ENCODE measurements around the gene MYRFL.

Gene MYRFL

DNA sequence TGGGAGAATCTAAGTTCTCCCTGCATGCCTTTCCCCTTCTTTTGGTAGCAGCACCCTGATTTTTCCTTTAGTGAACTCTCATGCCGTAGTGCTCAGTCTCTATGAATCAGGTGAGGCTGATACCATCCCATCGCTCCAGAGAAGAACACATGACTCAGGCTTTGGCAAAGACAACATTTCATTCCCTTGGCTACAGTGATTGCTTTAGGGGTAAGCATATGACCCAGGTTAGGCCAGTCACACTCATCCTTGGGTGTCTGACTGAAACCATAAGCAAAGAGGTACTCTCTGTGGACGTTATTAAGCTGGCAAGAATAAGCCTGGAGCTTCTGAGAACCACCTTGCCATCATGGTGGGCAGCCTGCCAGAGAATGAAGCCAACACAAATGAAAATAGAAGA, 141.8 kb downstream of the MYRFL start:
- ChIA-PET POLR2A (no interaction called here), CTCF (no interaction called here)
- H3K4me3 ChIP-seq (ENCODE audit: low read depth, low read length) = no peak overlapping the region
- DNase-seq (ENCODE audit: low read depth, low spot score) = no peak
- TF ChIP-seq, protein P1, sequence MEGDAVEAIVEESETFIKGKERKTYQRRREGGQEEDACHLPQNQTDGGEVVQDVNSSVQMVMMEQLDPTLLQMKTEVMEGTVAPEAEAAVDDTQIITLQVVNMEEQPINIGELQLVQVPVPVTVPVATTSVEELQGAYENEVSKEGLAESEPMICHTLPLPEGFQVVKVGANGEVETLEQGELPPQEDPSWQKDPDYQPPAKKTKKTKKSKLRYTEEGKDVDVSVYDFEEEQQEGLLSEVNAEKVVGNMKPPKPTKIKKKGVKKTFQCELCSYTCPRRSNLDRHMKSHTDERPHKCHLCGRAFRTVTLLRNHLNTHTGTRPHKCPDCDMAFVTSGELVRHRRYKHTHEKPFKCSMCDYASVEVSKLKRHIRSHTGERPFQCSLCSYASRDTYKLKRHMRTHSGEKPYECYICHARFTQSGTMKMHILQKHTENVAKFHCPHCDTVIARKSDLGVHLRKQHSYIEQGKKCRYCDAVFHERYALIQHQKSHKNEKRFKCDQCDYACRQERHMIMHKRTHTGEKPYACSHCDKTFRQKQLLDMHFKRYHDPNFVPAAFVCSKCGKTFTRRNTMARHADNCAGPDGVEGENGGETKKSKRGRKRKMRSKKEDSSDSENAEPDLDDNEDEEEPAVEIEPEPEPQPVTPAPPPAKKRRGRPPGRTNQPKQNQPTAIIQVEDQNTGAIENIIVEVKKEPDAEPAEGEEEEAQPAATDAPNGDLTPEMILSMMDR (IDR thresholded peaks at IDR 0.05; ENCODE audit: insufficient read depth, low read length, missing control alignments) = no peak

DNA sequence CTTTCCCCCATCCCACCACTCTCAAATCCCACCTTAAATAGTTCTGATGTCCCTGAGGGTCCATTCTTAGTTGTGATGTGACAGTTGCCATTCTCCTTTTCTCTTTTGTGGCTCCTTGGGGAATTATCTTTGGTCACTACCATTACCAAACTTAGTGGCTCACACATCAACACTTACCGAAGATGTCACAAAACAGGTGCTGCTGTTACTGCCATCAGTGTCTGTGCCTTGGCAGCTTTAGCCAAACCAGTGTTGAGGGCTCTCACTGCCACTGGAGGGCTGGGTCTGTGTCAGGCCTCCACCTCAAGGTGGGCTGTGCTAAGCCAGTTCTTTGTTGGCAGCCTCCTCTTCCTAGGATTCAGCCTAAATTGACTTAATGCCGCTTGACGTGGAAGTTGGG, 144.0 kb downstream of the MYRFL start:
- CTCF ChIA-PET = no interaction called here
- TF ChIP-seq, protein P1 (IDR thresholded peaks at IDR 0.05; ENCODE audit: insufficient read depth, low read length, missing control alignments) = no peak
- no peak for DNase-seq (ENCODE audit: low read depth, low spot score)
- no peak overlapping the region for H3K4me3 ChIP-seq (ENCODE audit: low read depth, low read length)
- POLR2A ChIA-PET = no interaction called here

DNA sequence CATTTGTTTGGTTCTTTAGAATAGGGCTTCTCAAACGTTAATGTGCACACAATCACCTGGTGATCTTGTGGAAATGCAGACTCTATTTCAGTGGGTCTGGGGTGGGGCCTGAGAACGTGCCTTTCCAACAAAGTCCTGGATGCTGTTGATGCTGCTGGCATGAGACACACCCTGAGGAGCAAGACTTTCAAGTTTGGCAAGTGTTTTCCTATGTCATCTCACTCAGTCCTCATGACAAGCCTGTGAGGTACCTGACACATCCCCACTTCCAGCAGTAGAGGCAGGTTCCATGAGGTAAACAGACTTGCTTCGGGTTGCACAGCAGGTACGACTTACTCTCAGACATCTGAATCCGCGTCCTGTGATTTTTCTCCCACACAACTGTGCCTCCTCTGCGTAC, 147.1 kb downstream of the MYRFL start:
- POLR2A ChIA-PET = no interaction called here

DNA sequence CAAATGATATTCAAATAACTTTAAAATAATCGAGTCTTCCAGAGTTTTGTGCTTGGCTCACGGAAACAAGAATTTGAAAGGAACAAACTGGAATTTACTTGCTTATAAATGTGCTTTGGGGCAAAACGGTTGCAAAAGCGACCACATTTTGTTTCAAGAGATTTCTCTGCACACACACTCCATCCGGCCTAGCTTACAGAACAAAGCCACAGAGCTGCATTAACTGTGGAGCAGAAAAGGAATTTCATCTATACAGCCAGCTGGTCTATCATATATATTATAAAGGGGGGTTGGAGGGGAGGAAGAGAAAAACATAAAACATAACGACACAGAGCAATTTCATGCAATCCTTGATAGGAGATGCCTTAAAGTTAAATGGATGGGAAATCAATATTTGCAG, 153.0 kb downstream of the MYRFL start:
- ChIA-PET POLR2A (no interaction called here), CTCF (interaction anchor here (1.2 kb wide), 1 partner anchor 77 kb away, joined by 4 read pairs; no protein-coding TSS in a partner anchor)
- no peak for DNase-seq (ENCODE audit: low read depth, low spot score)
- no peak overlapping the region for H3K4me3 ChIP-seq (ENCODE audit: low read depth, low read length)
- TF ChIP-seq, protein P1 (IDR thresholded peaks at IDR 0.05; ENCODE audit: insufficient read depth, low read length, missing control alignments) = no peak

More for the DNA sequence above, 147.1 kb downstream of the MYRFL start:
- CTCF ChIA-PET = interaction anchor here (1.2 kb wide), 1 partner anchor 71 kb away, joined by 3 read pairs; no protein-coding TSS in a partner anchor
- TF ChIP-seq, protein P1 (IDR thresholded peaks at IDR 0.05; ENCODE audit: insufficient read depth, low read length, missing control alignments) = no peak
- no peak for DNase-seq (ENCODE audit: low read depth, low spot score)
- H3K4me3 ChIP-seq (ENCODE audit: low read depth, low read length) = no peak overlapping the region

DNA sequence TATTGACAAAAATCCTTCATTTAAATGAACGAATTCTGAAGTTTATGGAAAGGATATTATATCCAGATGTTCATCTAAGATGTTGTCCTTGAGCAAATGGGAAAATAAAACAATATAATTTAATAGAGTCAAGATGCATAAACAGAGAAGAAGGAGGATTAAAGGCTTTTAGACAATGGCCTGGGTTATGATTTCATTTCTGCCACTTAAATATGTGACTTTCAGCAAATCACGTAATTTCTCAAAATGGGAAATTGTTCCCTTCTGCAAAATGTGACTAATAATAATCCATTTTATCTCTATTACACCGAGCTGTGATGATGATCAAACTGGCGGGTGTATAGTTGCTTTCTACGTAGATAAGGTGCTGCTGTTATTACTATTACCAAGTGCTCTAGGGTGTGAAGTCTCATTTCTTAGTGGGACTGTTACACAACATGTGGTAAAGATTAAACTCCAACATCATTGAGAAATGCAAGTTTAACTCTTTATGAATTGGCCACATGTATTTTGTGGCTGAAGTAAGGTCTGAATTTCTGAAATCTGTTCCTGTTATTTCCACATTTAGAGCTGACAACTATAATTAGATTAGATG, 157.0 kb downstream of the MYRFL start:
- H3K4me3 ChIP-seq (ENCODE audit: low read depth, low read length) = no peak overlapping the region
- CTCF ChIA-PET = interaction anchor here (2.0 kb wide), 1 partner anchor 82 kb away, joined by 7 read pairs; no protein-coding TSS in a partner anchor
- POLR2A ChIA-PET = no interaction called here
- TF ChIP-seq, protein P1 (IDR thresholded peaks at IDR 0.05; ENCODE audit: insufficient read depth, low read length, missing control alignments) = no peak
- no peak for DNase-seq (ENCODE audit: low read depth, low spot score)

DNA sequence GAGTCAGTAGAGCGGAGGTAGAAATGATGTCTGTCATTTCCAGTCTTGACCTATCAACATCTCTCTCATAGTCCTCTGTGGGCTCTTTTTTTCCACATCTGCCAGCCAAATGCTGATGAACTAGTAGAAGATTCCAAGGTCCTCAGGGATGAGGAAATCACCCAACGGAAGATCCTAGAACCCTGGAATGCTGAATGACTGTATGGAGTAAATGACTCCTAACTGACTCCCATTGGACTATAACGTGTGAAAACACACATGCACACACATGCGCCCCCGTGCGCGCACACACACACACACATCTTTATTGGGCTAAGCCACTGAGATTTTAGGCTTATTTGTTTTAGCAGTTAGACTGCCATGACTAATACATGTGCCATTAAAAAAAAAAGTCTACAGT, 159.2 kb downstream of the MYRFL start:
- ChIA-PET CTCF (no interaction called here), POLR2A (no interaction called here)
- no peak for DNase-seq (ENCODE audit: low read depth, low spot score)
- H3K4me3 ChIP-seq (ENCODE audit: low read depth, low read length) = no peak overlapping the region
- TF ChIP-seq, protein P1 (IDR thresholded peaks at IDR 0.05; ENCODE audit: insufficient read depth, low read length, missing control alignments) = no peak

All from AG04449 (cell line).